ENCODE results near the gene DENND1B.
"Not testable (repeated sequence)": the region's sequence is repeated elsewhere in the genome, so short reads cannot be mapped to it uniquely, and the experiment has no call there.

GRCh38 chr1:197755553-197755952 is 19.7 kb downstream of the DENND1B start:
- TF ChIP-seq PBX3 (IDR thresholded peaks at IDR 0.05); NFIC (IDR thresholded peaks at IDR 0.05; ENCODE audit: borderline replicate concordance); EZH2phosphoT487 (IDR thresholded peaks at IDR 0.05; ENCODE audit: borderline replicate concordance, low read depth); CTCF (IDR thresholded peaks at IDR 0.05); USF1 (IDR thresholded peaks at IDR 0.05; ENCODE audit: borderline replicate concordance, low read depth); SIN3A (IDR thresholded peaks at IDR 0.05; ENCODE audit: borderline replicate concordance, low read depth, low read length): not testable (repeated sequence)
